BE2C (cell line): ENCODE results near the gene ATXN7.

ENCODE experiments used
- DNase-seq: peaks from one replicate; pipeline ENCODE4 v3.0.0-alpha.2; 2020
- H3K27me3 ChIP-seq: fragments of 250-450 bp; sonication (Bioruptor Pico); 2 replicates; pipeline ENCODE4 v1.5.1; 2020; ENCODE audit warnings: mild to moderate bottlenecking
- H3K36me3 ChIP-seq: fragments of 250-450 bp; sonication (Bioruptor Pico); 2 replicates; pipeline ENCODE4 v1.5.1; 2020; ENCODE audit warnings: mild to moderate bottlenecking
- H3K4me1 ChIP-seq: fragments of 250-450 bp; sonication (Bioruptor Pico); 2 replicates; pipeline ENCODE4 v1.5.1; 2020
- H3K4me3 ChIP-seq: 2 replicates; pipeline ENCODE4 v1.5.1; 2011; ENCODE audit warnings: low read depth, low read length
- H3K9me3 ChIP-seq: fragments of 250-450 bp; sonication (Bioruptor Pico); 2 replicates; pipeline ENCODE4 v1.5.1; 2020
- TF ChIP-seq, protein P1 (sequence below): IDR thresholded peaks from 2 replicates; pipeline ENCODE4 v1.5.1; 2012; ENCODE audit warnings: mild to moderate bottlenecking, low read depth, low read length

Gene ATXN7

GRCh38 chr3:64027658-64028057 lies 164.0 kb downstream of the ATXN7 start:
- Histone ChIP-seq H3K4me3 (no peak overlapping the region), H3K36me3 (no peaks in the 10 kb centered on the region), H3K27me3 (no peaks in the 10 kb centered on the region; the same call in 1 of the 2 replicates), H3K9me3 (no peaks in the 10 kb centered on the region), H3K4me1 (no peaks in the 10 kb centered on the region; the same call in 1 of the 2 replicates)
- peak; percentile 36 for DNase-seq
- TF ChIP-seq, protein P1, sequence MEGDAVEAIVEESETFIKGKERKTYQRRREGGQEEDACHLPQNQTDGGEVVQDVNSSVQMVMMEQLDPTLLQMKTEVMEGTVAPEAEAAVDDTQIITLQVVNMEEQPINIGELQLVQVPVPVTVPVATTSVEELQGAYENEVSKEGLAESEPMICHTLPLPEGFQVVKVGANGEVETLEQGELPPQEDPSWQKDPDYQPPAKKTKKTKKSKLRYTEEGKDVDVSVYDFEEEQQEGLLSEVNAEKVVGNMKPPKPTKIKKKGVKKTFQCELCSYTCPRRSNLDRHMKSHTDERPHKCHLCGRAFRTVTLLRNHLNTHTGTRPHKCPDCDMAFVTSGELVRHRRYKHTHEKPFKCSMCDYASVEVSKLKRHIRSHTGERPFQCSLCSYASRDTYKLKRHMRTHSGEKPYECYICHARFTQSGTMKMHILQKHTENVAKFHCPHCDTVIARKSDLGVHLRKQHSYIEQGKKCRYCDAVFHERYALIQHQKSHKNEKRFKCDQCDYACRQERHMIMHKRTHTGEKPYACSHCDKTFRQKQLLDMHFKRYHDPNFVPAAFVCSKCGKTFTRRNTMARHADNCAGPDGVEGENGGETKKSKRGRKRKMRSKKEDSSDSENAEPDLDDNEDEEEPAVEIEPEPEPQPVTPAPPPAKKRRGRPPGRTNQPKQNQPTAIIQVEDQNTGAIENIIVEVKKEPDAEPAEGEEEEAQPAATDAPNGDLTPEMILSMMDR, result no peak

DNA sequence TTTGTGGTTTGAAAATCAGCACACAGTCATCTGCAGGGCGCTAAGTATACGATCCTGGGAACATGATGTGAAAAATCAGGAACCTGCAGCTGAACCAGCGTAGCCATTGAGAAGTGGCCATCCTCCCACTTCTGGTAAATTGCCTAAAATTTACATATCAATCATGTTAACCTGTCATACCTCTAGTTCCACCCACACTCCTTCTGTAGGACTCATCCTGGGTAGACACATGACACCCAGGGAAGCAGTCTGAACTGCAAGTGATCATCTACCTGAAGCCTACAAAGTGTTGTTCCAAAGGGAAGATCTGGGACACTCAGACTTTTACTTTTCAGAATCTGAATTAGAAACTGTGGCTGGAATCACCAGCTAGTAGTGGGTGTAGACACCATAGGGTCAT lies 165.1 kb downstream of the ATXN7 start:
- Histone ChIP-seq H3K36me3 (no peaks in the 10 kb centered on the region), H3K27me3 (no peaks in the 10 kb centered on the region; the same call in 1 of the 2 replicates), H3K4me3 (no peak overlapping the region), H3K9me3 (no peaks in the 10 kb centered on the region), H3K4me1 (no peaks in the 10 kb centered on the region; the same call in 1 of the 2 replicates)
- no peak for DNase-seq
- TF ChIP-seq, protein P1, result no peak

GRCh38 chr3:64029287-64029686 lies 165.6 kb downstream of the ATXN7 start:
- TF ChIP-seq, protein P1, result no peak
- H3K9me3 ChIP-seq, result no peaks in the 10 kb centered on the region
- H3K27me3 ChIP-seq, result no peaks in the 10 kb centered on the region; the same call in 1 of the 2 replicates
- DNase-seq, result no peak
- no peak overlapping the region for H3K4me3 ChIP-seq
- H3K4me1 ChIP-seq, result no peaks in the 10 kb centered on the region; the same call in 1 of the 2 replicates
- no peaks in the 10 kb centered on the region for H3K36me3 ChIP-seq

GRCh38 chr3:64030741-64031140 lies 167.1 kb downstream of the ATXN7 start:
- Histone ChIP-seq H3K4me3 (peak overlapping the region; percentile 38), H3K36me3 (no peaks in the 10 kb centered on the region), H3K9me3 (no peaks in the 10 kb centered on the region), H3K4me1 (no peaks in the 10 kb centered on the region; the same call in 1 of the 2 replicates), H3K27me3 (no peaks in the 10 kb centered on the region; the same call in 1 of the 2 replicates)
- TF ChIP-seq, protein P1, result peak; percentile 88
- peak; percentile 82 for DNase-seq

DNA sequence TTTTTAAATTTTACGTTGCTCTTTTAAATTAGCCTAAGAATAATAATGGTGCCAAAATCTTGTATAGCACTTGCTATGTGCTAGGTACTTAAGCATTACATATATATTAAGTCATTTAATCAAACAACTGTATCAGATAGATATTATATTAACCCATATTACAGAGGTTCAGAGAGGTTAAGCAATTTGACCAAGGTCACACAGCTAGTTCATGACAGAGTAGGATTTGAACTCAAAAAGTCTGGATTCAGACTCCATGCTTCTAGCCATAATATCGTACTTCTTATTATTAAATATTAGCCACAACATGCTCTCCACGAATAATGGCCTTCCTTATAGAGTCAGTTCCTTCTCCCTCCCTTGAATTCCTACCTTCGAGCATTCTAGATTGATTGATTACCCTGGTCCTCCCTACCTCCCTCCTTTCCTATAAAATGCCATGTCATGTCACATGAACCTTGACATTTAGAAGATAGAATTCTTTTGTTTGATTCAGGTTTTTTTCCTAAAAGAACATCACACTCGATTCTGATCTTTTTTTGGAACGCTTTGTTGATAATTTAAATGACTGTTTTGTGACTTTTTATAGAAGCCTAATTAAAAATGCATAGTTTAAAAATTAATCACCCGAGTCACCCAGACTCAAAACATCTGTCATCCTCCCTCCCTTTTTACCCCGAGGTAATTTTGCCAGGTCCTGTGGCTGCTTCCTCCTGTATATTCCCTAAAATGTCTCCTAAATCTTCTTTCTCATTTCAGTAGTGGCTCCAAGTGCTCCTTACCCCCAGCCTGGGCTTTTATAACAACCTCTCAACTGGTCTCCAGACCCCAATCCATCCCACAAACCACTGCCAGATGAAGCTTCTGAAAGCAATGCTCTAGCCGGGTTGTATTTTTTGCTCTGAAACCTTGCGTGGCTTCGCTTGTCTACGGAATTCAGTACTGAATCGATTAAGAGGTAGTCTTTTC lies 168.2 kb downstream of the ATXN7 start:
- no peak for DNase-seq

More for the DNA sequence above, 168.2 kb downstream of the ATXN7 start:
- Histone ChIP-seq H3K4me3 (no peak overlapping the region), H3K4me1 (no peaks in the 10 kb centered on the region; the same call in 1 of the 2 replicates), H3K36me3 (no peaks in the 10 kb centered on the region), H3K9me3 (no peaks in the 10 kb centered on the region), H3K27me3 (no peaks in the 10 kb centered on the region; the same call in 1 of the 2 replicates)
- TF ChIP-seq, protein P1, result no peak
